GM12801 (cell line): ENCODE measurements around the gene SLC48A1.

Experiments used
- CTCF ChIP-seq: IDR thresholded peaks from one replicate; pipeline ENCODE4 v1.5.1; 2011; ENCODE audit warnings: control low read depth; ENCODE audit not compliant: insufficient read length; ENCODE audit errors: extremely low read depth

The SLC48A1 gene

GRCh38 chr12:47787596-47788319 lies 14.7 kb downstream of the SLC48A1 start:
- TF ChIP-seq CTCF: no peak

GRCh38 chr12:47789141-47789540 lies 16.1 kb downstream of the SLC48A1 start:
- no peak for TF ChIP-seq CTCF

- no peak for TF ChIP-seq CTCF
These were observed 16.9 kb downstream of the SLC48A1 start for GRCh38 chr12:47789712-47790489.

GRCh38 chr12:47790676-47791350 lies 17.8 kb downstream of the SLC48A1 start:
- TF ChIP-seq CTCF: no peak

- no peak for TF ChIP-seq CTCF
These were observed 18.3 kb downstream of the SLC48A1 start for GRCh38 chr12:47791351-47791746.

- no peak for TF ChIP-seq CTCF
These were observed 18.8 kb downstream of the SLC48A1 start for GRCh38 chr12:47791874-47792273.

GRCh38 chr12:47793015-47793681 lies 20.1 kb downstream of the SLC48A1 start:
- no peak for TF ChIP-seq CTCF
